Neural progenitor cell (in vitro differentiated cells): ENCODE results near the gene PTPRA.

Experiments
- EZH2 ChIP-seq: fragments of 200-600 bp; sonication (generic); IDR thresholded peaks from 2 replicates; pipeline ENCODE4 v1.6.1; 2017; ENCODE audit warnings: antibody characterized with exemption, mild to moderate bottlenecking, moderate library complexity
- EZH2phosphoT487 ChIP-seq: fragments of 200-600 bp; sonication (generic); IDR thresholded peaks from 2 replicates; pipeline ENCODE4 v1.6.1; 2017; ENCODE audit warnings: antibody characterized with exemption
- TF ChIP-seq, protein P1 (sequence below): fragments of 200-600 bp; sonication (generic); IDR thresholded peaks from 2 replicates; pipeline ENCODE4 v1.5.1; 2017; ENCODE audit warnings: antibody characterized with exemption, mild to moderate bottlenecking

DNA sequence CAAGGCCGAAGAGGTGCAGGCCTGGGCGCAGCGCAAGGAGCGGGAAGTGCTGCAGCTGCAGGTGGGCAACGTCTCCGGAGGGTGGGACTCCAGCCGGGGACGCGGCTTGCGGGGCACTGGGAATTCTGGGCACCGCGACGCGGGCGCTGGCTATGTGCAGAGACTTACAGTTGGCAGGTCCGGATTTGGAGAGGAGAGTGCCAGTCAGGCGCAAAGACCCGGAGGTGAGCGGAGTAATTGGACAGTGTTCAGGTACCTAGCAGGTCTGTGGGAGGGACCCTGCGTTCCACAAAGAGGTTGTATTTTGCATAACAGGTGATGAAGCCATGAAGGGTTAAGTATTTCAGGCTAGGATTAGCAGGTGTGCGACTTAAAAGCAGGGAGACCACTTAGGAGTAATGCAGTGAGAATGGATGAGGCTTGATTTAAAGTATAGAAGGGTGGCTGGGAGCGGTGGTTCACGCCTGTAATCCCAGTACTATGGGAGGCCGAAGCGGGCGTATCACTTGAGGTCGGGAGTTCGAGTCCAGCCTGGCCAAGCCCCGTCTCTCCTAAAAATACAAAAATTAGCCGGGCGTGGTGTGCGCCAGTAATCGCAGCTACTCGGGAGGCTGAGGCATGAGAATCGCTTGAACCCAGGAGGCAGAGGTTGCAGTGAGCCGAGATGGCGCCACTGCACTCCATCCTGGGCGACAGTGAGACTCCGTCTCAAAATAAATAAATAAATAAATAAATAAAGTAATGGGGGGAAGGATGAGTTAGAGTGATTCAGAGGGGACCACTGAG is 173.6 kb downstream of the PTPRA start:
- TF ChIP-seq, protein P1, sequence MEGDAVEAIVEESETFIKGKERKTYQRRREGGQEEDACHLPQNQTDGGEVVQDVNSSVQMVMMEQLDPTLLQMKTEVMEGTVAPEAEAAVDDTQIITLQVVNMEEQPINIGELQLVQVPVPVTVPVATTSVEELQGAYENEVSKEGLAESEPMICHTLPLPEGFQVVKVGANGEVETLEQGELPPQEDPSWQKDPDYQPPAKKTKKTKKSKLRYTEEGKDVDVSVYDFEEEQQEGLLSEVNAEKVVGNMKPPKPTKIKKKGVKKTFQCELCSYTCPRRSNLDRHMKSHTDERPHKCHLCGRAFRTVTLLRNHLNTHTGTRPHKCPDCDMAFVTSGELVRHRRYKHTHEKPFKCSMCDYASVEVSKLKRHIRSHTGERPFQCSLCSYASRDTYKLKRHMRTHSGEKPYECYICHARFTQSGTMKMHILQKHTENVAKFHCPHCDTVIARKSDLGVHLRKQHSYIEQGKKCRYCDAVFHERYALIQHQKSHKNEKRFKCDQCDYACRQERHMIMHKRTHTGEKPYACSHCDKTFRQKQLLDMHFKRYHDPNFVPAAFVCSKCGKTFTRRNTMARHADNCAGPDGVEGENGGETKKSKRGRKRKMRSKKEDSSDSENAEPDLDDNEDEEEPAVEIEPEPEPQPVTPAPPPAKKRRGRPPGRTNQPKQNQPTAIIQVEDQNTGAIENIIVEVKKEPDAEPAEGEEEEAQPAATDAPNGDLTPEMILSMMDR: no peak
- TF ChIP-seq EZH2phosphoT487 (no peak), EZH2 (no peak)
